ENCODE data around the gene LYRM2. TPM values are rescaled to one million over a fixed set of nuclear protein-coding genes. Genes with fewer than 3 reads are reported as not detected.
"Not testable (repeated sequence)": the region's sequence is repeated elsewhere in the genome, so short reads cannot be mapped to it uniquely, and the experiment has no call there.

The LYRM2 gene
- total and polyA plus RNA-seq, 4 donors, result 16.8 to 33.7 (median 22.0) TPM

- no peak for ATAC-seq (ENCODE audit: low FRiP score)
- no peak overlapping the region for H3K27ac ChIP-seq (ENCODE audit: low read depth in 1 of 2, low read length in 2 of 2)
- no peaks in the 10 kb centered on the region for H3K4me1 ChIP-seq (ENCODE audit: control insufficient read depth in 1 of 2, insufficient read depth in 2 of 2, low read length in 2 of 2)
- H3K36me3 ChIP-seq (ENCODE audit: control insufficient read depth in 1 of 2, insufficient read depth in 2 of 2, low read length in 1 of 2), result peaks cover 14 to 19% of the 10 kb centered on the region in 2 donors
- H3K27me3 ChIP-seq (ENCODE audit: control insufficient read depth in 1 of 2, insufficient read depth in 2 of 2, low read length in 1 of 2), result no peaks in the 10 kb centered on the region
- WGBS, 2 donors, result 88 to 90% methylated on average over 13 of the region's 13 CpGs
- intact Hi-C loops (cut with DNase I), result no loop called here
- no peak overlapping the region for H3K4me3 ChIP-seq (ENCODE audit: low read length in 2 of 2)
- H3K9me3 ChIP-seq (ENCODE audit: control insufficient read depth, low read length), result no peaks in the 10 kb centered on the region
- DNase-seq, result no peak
Observed at GRCh38 chr6:89657445-89658158, 19.1 kb upstream of the LYRM2 start.

DNA sequence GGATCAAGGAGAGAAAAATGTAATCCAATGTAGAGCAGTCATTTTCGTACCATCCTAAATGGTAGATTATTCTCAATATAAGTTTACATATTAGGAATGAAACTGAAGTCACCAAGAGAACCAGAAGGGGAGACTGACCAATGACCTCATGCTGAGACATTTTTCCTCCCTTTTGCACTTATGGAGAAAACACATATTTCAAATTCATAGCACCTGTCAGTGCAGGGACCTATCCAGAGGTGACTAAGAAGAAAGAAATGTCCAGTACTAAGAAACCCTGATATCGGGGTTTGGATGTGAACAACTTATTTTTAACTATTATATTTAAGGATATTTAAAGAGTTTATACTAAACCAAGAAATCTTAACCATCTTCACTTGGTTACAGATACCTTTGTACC, 16.6 kb upstream of the LYRM2 start:
- Histone ChIP-seq H3K4me3 (ENCODE audit: low read length in 2 of 2) (no peak overlapping the region), H3K4me1 (ENCODE audit: control insufficient read depth in 1 of 2, insufficient read depth in 2 of 2, low read length in 2 of 2) (no peaks in the 10 kb centered on the region), H3K36me3 (ENCODE audit: control insufficient read depth in 1 of 2, insufficient read depth in 2 of 2, low read length in 1 of 2) (peaks cover 15% of the 10 kb centered on the region in 2 donors), H3K27me3 (ENCODE audit: control insufficient read depth in 1 of 2, insufficient read depth in 2 of 2, low read length in 1 of 2) (no peaks in the 10 kb centered on the region), H3K27ac (ENCODE audit: low read depth in 1 of 2, low read length in 2 of 2) (no peak overlapping the region), H3K9me3 (ENCODE audit: control insufficient read depth, low read length) (no peaks in the 10 kb centered on the region)
- WGBS, 2 donors, result 55 to 58% methylated on average over 2 of the region's 2 CpGs
- intact Hi-C loops (cut with DNase I), result no loop called here
- DNase-seq (no peak), ATAC-seq (ENCODE audit: low FRiP score) (no peak)

- no peak for ATAC-seq (ENCODE audit: low FRiP score)
Observed at GRCh38 chr6:89650579-89650978, 12.0 kb upstream of the LYRM2 start.

DNA sequence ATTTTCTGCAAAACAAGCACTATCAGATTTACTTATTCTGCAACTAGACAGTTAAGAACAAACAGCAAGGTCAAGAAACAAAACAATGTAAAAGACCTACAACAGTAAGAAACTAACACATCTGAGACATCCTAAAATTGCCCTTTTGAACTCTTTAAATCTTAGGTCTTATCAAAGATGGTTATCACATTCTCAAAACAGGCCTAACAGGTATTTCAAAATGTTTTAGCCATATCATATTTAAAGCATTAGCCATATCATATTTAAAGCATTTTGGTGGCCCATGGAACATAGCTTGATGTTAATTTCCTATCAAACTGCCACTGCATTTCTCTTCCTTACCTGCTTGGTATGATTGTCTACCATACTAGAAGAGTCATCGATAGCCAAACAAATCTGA, 11.1 kb upstream of the LYRM2 start:
- no peaks in the 10 kb centered on the region for H3K9me3 ChIP-seq (ENCODE audit: control insufficient read depth, low read length)
- intact Hi-C loops (cut with DNase I), result no loop called here
- ATAC-seq (ENCODE audit: low FRiP score) (no peak), DNase-seq (no peak)
- H3K36me3 ChIP-seq (ENCODE audit: control insufficient read depth in 1 of 2, insufficient read depth in 2 of 2, low read length in 1 of 2), result peaks cover 6 to 10% of the 10 kb centered on the region in 2 donors
- 98 to 100% methylated on average over 1 of the region's 1 CpG for WGBS, 2 donors
- no peak overlapping the region for H3K27ac ChIP-seq (ENCODE audit: low read depth in 1 of 2, low read length in 2 of 2)
- H3K4me3 ChIP-seq (ENCODE audit: low read length in 2 of 2), result no peak overlapping the region
- H3K27me3 ChIP-seq (ENCODE audit: control insufficient read depth in 1 of 2, insufficient read depth in 2 of 2, low read length in 1 of 2), result no peaks in the 10 kb centered on the region
- no peaks in the 10 kb centered on the region for H3K4me1 ChIP-seq (ENCODE audit: control insufficient read depth in 1 of 2, insufficient read depth in 2 of 2, low read length in 2 of 2)

More at GRCh38 chr6:89650579-89650978, 12.0 kb upstream of the LYRM2 start:
- intact Hi-C loops (cut with DNase I), result no loop called here
- WGBS, 2 donors, result 87 to 94% methylated on average over 8 of the region's 8 CpGs
- Histone ChIP-seq H3K27ac (ENCODE audit: low read depth in 1 of 2, low read length in 2 of 2) (no peak overlapping the region), H3K36me3 (ENCODE audit: control insufficient read depth in 1 of 2, insufficient read depth in 2 of 2, low read length in 1 of 2) (peaks cover 7 to 10% of the 10 kb centered on the region in 2 donors), H3K27me3 (ENCODE audit: control insufficient read depth in 1 of 2, insufficient read depth in 2 of 2, low read length in 1 of 2) (no peaks in the 10 kb centered on the region), H3K9me3 (ENCODE audit: control insufficient read depth, low read length) (no peaks in the 10 kb centered on the region), H3K4me3 (ENCODE audit: low read length in 2 of 2) (no peak overlapping the region), H3K4me1 (ENCODE audit: control insufficient read depth in 1 of 2, insufficient read depth in 2 of 2, low read length in 2 of 2) (no peaks in the 10 kb centered on the region)
- no peak for DNase-seq

DNA sequence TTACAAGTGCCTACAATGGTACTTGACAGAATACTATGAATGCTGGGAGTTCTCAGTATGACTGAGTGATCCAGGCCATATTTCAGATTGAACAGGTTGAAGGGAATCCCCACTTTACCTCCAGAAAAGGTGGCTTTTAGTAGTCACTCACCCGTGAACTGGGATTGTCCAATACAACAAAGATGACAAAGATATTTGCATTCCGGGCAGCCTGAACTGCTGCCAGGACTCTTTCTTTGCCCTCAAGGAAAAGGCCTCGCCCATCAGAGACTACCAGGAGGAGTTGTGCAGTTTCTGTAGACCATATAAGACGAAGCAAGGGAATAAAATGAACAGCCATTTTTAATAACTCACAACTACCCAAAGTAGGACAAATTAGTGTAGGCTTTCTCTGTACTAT, 6.3 kb upstream of the LYRM2 start:
- WGBS, 2 donors, result 79 to 81% methylated on average over 4 of the region's 4 CpGs
- intact Hi-C loops (cut with DNase I), result no loop called here
- peaks cover 6 to 8% of the 10 kb centered on the region in 2 donors for H3K36me3 ChIP-seq (ENCODE audit: control insufficient read depth in 1 of 2, insufficient read depth in 2 of 2, low read length in 1 of 2)

GRCh38 chr6:89643406-89643805, 4.9 kb upstream of the LYRM2 start:
- 43 to 48% methylated on average over 3 of the region's 3 CpGs for WGBS, 2 donors
- Histone ChIP-seq H3K27me3 (ENCODE audit: control insufficient read depth in 1 of 2, insufficient read depth in 2 of 2, low read length in 1 of 2) (no peaks in the 10 kb centered on the region), H3K4me1 (ENCODE audit: control insufficient read depth in 1 of 2, insufficient read depth in 2 of 2, low read length in 2 of 2) (no peaks in the 10 kb centered on the region), H3K4me3 (ENCODE audit: low read length in 2 of 2) (no peak overlapping the region), H3K36me3 (ENCODE audit: control insufficient read depth in 1 of 2, insufficient read depth in 2 of 2, low read length in 1 of 2) (peaks cover 6 to 8% of the 10 kb centered on the region in 2 donors), H3K9me3 (ENCODE audit: control insufficient read depth, low read length) (no peaks in the 10 kb centered on the region), H3K27ac (ENCODE audit: low read depth in 1 of 2, low read length in 2 of 2) (no peak overlapping the region)
- no peak for DNase-seq
- intact Hi-C loops (cut with DNase I), result no loop called here
- ATAC-seq (ENCODE audit: low FRiP score), result no peak

More for the DNA sequence above, 6.3 kb upstream of the LYRM2 start:
- no peak for DNase-seq
- no peak overlapping the region for H3K27ac ChIP-seq (ENCODE audit: low read depth in 1 of 2, low read length in 2 of 2)
- no peaks in the 10 kb centered on the region for H3K9me3 ChIP-seq (ENCODE audit: control insufficient read depth, low read length)
- H3K4me1 ChIP-seq (ENCODE audit: control insufficient read depth in 1 of 2, insufficient read depth in 2 of 2, low read length in 2 of 2), result no peaks in the 10 kb centered on the region
- no peak overlapping the region for H3K4me3 ChIP-seq (ENCODE audit: low read length in 2 of 2)
- H3K27me3 ChIP-seq (ENCODE audit: control insufficient read depth in 1 of 2, insufficient read depth in 2 of 2, low read length in 1 of 2), result no peaks in the 10 kb centered on the region
- no peak for ATAC-seq (ENCODE audit: low FRiP score)

GRCh38 chr6:89642956-89643355, 4.4 kb upstream of the LYRM2 start:
- intact Hi-C loops (cut with DNase I), result no loop called here
- ATAC-seq (ENCODE audit: low FRiP score) (no peak), DNase-seq (no peak)
- H3K27ac ChIP-seq (ENCODE audit: low read depth in 1 of 2, low read length in 2 of 2), result no peak overlapping the region
- H3K4me3 ChIP-seq (ENCODE audit: low read length in 2 of 2), result no peak overlapping the region
- 54 to 64% methylated on average over 3 of the region's 3 CpGs for WGBS, 2 donors
- no peaks in the 10 kb centered on the region for H3K9me3 ChIP-seq (ENCODE audit: control insufficient read depth, low read length)
- no peaks in the 10 kb centered on the region for H3K4me1 ChIP-seq (ENCODE audit: control insufficient read depth in 1 of 2, insufficient read depth in 2 of 2, low read length in 2 of 2)
- peaks cover 6 to 8% of the 10 kb centered on the region in 2 donors for H3K36me3 ChIP-seq (ENCODE audit: control insufficient read depth in 1 of 2, insufficient read depth in 2 of 2, low read length in 1 of 2)
- H3K27me3 ChIP-seq (ENCODE audit: control insufficient read depth in 1 of 2, insufficient read depth in 2 of 2, low read length in 1 of 2), result no peaks in the 10 kb centered on the region

GRCh38 chr6:89641581-89641980, 3.0 kb upstream of the LYRM2 start:
- H3K9me3 ChIP-seq (ENCODE audit: control insufficient read depth, low read length), result not testable (repeated sequence)
- WGBS, 2 donors, result 98 to 99% methylated on average over 3 of the region's 3 CpGs

GRCh38 chr6:89640804-89641203, 2.3 kb upstream of the LYRM2 start:
- DNase-seq (no peak), ATAC-seq (ENCODE audit: low FRiP score) (no peak)
- no peak overlapping the region for H3K27ac ChIP-seq (ENCODE audit: low read depth in 1 of 2, low read length in 2 of 2)
- H3K4me1 ChIP-seq (ENCODE audit: control insufficient read depth in 1 of 2, insufficient read depth in 2 of 2, low read length in 2 of 2), result no peaks in the 10 kb centered on the region
- intact Hi-C loops (cut with DNase I), result no loop called here
- WGBS, 2 donors, result 87 to 93% methylated on average over 4 of the region's 4 CpGs
- peaks cover 3 to 5% of the 10 kb centered on the region in 2 donors for H3K36me3 ChIP-seq (ENCODE audit: control insufficient read depth in 1 of 2, insufficient read depth in 2 of 2, low read length in 1 of 2)
- no peaks in the 10 kb centered on the region for H3K9me3 ChIP-seq (ENCODE audit: control insufficient read depth, low read length)
- H3K4me3 ChIP-seq (ENCODE audit: low read length in 2 of 2), result no peak overlapping the region
- H3K27me3 ChIP-seq (ENCODE audit: control insufficient read depth in 1 of 2, insufficient read depth in 2 of 2, low read length in 1 of 2), result no peaks in the 10 kb centered on the region

More at GRCh38 chr6:89641581-89641980, 3.0 kb upstream of the LYRM2 start:
- H3K4me1 ChIP-seq (ENCODE audit: control insufficient read depth in 1 of 2, insufficient read depth in 2 of 2, low read length in 2 of 2); H3K27ac ChIP-seq (ENCODE audit: low read depth in 1 of 2, low read length in 2 of 2); DNase-seq; H3K27me3 ChIP-seq (ENCODE audit: control insufficient read depth in 1 of 2, insufficient read depth in 2 of 2, low read length in 1 of 2); ATAC-seq (ENCODE audit: low FRiP score); H3K4me3 ChIP-seq (ENCODE audit: low read length in 2 of 2); intact Hi-C loops (cut with DNase I); H3K36me3 ChIP-seq (ENCODE audit: control insufficient read depth in 1 of 2, insufficient read depth in 2 of 2, low read length in 1 of 2): not testable (repeated sequence)

Data from aorta (tissue), 5 donors.